Measurements from ENCODE around the gene ZNF844.
A peak's percentile ranks its signal among the peaks of the same experiment; 100 is the strongest.
"Not testable (repeated sequence)": the region's sequence is repeated elsewhere in the genome, so short reads cannot be mapped to it uniquely, and the experiment has no call there.

Gene ZNF844

DNA sequence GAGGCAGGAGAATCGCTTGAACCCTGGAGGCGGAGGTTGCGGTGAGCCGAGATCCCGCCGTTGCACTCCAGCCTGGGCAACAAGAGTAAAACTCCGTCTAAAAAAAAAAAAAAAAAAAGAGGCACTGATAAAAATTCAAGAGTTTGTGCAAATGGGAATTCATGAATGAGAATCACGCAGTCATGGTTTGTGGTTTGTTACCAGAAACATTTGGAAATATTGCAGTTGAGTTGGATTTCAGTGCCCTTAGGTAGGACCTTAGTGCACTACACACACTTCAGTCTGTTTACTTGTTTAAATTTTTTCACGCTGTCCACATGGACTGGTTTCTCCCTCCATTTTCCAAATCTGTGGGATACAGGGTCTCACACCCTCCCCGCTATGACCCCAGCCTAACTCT, 28.4 kb downstream of the ZNF844 start:
- DNase-seq = no peak

GRCh38 chr19:12093777-12094176, 29.2 kb downstream of the ZNF844 start:
- peak in 1 of 5 experiments; percentile 9 for DNase-seq

GRCh38 chr19:12095111-12095790, 30.7 kb downstream of the ZNF844 start:
- no peak for DNase-seq

- no peak for DNase-seq
Measured at GRCh38 chr19:12098040-12098439, 33.5 kb downstream of the ZNF844 start.

- not testable (repeated sequence) for DNase-seq
Measured at GRCh38 chr19:12103909-12104308, 39.4 kb downstream of the ZNF844 start.

- DNase-seq = no peak
Measured at GRCh38 chr19:12111176-12111575, 46.6 kb downstream of the ZNF844 start.

DNA sequence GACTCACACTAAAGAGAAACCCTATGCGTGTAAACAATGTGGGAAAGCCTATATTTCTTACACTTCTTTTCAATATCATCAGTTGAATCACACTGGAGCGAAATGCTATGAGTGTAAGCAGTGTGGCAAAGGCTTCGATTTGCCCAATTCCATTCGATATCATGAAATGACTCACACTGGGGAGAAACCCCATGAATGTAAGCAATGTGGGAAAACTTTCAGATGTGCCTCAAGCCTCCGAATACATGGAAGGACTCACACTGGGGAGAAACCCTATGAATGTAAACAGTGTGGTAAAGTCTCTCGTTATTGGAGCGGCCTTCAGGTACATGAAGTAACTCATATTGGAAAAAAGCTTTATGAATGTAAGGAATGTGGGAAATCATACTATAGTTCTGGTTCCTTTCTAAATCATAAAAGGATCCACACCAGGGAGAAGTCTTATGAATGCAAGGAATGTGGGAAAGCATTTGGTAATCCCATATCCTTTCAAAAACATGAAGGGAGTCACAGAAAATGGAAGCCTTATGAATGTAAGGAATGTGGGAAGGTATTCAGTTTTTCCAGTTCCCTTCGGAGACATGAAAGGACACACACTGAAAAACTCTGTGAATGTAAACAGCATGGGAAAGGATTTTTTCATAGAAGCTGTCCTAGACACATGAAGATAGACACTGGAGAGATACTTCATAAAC, 47.6 kb downstream of the ZNF844 start:
- no peak for DNase-seq

DNA sequence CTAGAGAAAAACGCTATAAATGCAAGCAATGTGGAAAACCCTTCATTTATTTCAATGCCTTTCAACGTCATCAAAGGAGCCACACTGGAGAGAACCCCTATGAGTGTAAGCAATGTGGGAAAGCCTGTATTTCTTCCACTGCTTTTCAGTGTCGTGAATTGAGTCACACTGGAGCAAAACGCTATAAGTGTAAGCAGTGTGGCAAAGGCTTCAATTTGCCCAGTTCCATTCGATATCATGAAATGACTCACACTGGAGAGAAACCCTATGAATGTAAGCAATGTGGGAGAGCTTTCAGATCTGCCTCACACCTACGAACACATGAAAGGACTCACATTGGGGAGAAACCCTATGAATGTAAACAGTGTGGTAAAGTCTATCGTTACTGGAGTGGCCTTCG, 48.2 kb downstream of the ZNF844 start:
- no peak for DNase-seq

DNA sequence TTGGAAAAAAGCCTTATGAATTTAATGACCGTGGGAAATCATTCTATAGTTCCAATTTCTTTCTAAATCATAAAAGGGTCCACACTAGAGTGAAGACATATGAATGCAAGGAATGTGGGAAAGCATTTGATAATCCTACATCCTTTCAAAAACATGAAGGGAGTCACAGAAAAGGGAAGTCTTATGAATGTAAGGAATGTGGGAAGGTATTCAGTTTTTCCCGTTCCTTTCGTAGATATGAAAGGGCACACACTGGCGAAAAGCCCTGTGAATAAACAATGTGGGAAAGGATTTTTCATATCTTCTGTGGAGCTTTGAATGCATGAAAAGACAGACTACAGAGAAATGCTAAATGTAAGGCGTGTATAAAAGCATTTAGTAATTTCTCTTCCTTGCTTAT, 48.6 kb downstream of the ZNF844 start:
- DNase-seq = no peak

DNA sequence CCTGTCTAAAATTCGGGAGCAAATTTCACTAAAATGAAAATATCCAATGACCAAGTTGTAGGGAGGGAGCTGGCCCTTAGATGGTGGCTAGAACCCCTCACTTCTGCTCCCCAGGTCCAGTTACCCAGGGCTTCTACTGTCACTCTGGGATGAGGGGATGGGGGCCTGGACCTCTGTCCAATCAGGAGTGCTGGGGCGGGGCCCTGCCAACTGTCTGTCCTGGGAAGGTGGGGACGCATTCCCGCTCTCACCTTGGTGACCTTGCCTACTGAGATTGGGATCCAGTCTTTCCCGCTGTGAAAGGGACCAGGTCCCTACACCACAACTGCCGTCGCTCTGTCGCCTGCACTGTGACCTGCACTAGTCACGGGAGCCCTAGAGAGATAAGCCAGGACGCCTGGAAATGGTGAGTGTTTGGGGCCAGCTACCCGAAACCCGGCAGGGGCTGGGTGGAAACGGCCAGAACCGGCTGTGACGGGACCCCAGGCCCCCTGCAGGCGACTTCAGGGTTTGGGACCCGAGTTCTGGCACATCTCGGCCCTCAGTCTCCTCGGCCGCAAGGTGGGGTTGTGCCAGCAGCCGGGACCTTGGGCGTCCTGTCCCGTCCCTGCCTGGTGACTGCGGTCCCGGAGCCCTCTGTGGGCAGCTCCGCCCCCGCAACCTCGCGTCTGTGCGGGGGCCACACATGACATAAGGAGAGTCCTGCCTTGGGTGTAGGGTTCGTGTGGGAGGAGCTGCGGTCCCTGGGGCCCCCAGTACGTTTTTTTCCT, 52.9 kb downstream of the ZNF844 start:
- no peak for DNase-seq

DNA sequence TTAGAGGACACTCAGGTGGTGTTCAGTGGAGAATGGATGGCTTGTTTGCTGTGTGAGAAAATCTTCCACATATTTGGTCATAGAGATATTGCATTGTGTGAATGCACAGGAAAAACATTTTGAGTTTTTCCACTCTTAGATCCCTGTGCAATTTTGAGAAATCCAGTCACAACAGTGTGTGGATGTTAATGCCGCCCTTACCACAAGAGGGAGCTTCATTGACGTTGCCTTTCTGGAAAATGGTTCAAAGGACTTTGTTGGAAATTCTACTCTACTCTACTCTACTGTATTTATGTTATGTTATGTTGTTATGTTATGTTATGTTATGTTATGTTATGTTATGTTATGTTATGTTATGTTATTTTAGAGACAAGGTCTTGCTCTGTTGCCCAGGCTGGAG, 62.2 kb downstream of the ZNF844 start:
- DNase-seq = no peak
